Measurements from ENCODE around the gene NEK9.

GRCh38 chr14:75167325-75167724 is 40.5 kb upstream of the NEK9 start:
- no peak for TF ChIP-seq CTCF (IDR thresholded peaks at IDR 0.05; ENCODE audit: low read depth, low read length)
- TF ChIP-seq MAX (IDR thresholded peaks at IDR 0.05; ENCODE audit: low read depth, low read length): no peak
- TF ChIP-seq POLR2A (IDR thresholded peaks at IDR 0.05; ENCODE audit: extremely low read depth, insufficient read length): no peak
- TF ChIP-seq MYC (IDR thresholded peaks at IDR 0.05; ENCODE audit: low read depth, low read length): no peak

Measured in NB4 (cell line).